HG02571 (cell line): ENCODE measurements around the gene PRICKLE2.

Source experiments
- ATAC-seq: cut with Tn5 transposase; IDR thresholded peaks from one replicate; pipeline ENCODE4 v1.9.1; 2021; ENCODE audit warnings: mild to moderate bottlenecking, moderate library complexity; ENCODE audit not compliant: unreplicated experiment

The PRICKLE2 gene

DNA sequence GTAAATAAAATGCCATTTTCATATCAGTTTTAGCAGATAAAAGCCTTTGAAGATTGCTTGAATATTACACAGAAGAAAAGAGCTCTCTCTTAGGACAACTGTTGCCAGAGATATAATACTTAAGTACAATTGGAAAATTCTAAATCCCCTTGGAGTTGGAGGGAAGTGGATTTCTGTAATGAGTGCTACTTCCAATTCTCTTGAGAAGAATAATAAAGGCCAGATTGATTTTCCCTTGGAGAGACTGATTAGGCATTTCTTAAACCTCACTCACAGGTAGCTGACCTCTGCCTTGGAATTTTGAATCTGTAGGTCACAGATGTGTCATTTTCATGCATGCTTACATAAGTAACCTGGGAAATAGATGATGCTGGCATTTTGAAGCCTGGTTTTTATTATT lies 172.1 kb downstream of the PRICKLE2 start:
- no peak for ATAC-seq

DNA sequence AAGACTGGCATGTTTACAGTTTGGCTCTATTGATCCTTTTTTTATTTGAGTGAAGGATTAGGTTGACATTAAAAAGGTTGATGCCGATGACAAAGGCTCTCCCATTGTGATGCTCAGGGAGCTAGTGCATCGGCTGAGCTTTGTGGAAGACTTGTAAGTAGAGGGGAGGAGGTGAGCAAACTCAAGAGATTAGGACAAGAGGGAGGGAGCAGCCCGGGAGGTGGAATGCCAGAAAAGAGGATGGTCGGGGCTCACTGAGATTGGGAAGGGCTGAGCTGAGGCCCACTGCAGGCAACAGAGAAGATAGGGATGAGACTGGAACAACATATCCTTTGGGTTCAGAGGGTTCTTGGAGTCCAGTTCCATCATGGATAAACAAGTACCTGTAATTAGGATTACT lies 175.4 kb downstream of the PRICKLE2 start:
- no peak for ATAC-seq

DNA sequence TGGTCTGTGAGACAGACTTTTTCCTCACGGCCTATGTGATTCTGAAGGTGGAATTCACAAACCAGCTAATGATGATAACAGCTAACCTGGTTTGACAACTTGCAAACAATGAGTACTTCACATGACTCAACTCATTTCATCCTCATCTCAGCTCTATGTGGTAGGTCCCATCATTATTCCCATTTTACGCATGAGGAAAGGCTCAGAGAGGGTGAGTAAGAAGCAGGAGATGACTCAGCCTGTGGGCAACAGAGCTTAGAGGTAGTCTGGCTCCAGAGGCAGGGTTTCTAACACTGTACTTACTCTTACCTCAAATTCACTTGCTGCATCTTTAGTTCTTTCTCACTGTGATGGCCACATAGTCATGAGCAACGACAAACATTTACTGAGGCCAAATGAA lies 176.1 kb downstream of the PRICKLE2 start:
- ATAC-seq = no peak

DNA sequence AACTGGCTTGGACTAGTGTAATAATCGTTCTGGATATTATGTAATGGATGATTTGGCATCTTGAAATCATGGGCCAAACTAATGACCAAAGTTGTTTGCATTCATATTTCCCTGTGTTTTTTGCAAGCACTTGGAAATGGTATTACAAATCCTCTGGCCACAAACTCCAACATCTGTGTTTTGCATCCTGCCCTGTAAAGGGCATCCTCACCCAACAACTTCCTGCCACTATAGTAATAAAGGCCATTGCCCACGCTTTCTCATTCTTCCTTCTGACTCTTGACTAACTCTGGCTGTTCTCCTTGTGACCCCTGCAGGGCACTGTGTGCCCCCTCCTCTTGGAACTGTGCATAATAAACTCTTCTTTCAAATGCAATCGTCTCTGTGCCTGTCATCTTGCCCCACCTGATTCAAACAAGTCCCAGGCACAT lies 176.6 kb downstream of the PRICKLE2 start:
- ATAC-seq = no peak

DNA sequence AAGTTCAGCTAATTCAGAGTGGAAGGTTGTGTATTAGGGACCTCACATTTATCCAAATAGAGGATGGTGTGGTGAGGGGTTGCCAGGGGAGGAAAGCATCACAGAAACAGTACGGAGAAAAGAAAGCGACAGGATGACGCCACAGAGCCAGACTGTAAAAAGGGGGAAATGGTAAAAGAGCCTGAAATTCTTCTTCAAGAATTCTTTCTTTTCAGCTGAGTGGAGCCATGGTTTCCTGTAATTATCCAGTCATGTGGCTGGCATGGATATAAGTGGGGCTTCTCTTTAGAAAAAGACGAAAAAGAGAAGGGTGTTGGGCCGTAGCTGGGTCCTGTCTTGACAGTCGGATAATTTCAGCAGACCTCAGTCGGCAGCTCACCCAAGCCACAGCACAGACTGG lies 177.5 kb downstream of the PRICKLE2 start:
- no peak for ATAC-seq

DNA sequence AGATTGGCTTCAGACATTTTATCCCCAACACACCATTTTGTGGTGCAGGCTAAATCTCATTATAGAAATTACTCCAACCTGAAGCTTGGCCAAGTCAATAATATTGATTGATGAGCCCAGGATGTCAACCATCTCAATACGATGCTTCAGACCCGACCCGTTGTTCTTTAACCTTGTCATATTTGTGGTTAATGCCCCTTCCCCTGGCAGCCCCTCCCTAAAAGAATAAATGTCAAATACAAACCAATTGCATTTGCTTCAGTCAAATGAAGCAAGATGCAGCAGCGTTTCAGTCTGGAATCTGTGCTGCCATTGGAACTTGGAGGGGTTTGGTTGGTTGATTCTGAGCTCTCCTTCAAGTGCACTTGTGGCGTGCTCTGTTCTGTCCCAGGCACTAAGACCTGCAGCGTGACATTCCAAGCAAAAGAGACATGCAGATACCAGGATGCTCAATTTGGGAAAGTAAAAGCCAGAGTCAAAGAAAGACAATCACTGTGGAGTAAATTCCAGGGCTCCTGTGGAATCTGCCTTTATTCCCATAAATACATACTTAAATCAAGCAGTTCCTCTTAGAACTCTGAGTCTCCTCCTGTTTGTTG lies 178.2 kb downstream of the PRICKLE2 start:
- no peak for ATAC-seq

DNA sequence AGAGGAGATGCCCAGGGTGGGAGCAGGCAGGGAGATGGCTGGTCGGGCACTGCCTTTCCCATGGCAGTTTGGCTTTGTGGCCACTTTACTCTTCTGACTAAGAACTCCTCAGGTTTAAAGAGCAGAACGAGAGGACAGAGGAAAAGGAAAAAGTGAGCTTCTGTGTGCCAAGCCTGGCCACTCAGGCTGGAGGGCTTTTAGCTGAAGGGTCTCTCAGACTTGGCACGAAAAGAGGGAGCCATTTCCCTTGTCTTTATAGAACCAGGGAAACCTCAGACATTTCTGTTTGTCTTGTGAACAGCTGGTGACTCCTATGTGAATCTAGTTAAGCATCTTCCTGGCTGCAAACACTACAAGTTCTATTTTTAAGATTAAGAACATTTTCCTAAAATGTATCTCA lies 178.7 kb downstream of the PRICKLE2 start:
- no peak for ATAC-seq

DNA sequence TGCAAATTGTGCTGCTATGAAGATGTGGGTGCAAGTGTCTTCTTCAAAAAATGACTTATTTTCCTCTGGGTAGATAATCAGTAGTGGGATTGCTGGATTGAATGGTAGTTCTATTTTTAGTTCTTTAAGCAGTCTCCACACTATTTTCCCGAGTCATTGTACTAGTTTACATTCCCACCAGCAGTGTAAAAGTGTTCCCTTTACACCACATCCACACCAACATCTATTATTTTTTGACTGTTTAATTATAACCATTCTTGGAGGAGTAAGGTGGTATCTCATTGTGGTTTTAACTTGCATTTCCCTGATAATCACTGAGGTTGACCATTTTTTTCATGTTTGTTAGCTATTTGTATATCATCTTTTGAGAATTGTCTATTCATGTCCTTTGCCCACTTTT lies 182.3 kb downstream of the PRICKLE2 start:
- no peak for ATAC-seq
